Activated T-helper 9 cell treated with anti-CD3 and anti-CD28 coated beads, Interleukin-2, amount 50 U/mL, for 16 hours (primary cell): Measurements from ENCODE around the gene MKX.

ENCODE experiments used
- DNase-seq: peaks from one replicate; pipeline ENCODE4 v3.0.0-alpha.2; 2020; ENCODE audit warnings: low read depth

MKX gene

DNA sequence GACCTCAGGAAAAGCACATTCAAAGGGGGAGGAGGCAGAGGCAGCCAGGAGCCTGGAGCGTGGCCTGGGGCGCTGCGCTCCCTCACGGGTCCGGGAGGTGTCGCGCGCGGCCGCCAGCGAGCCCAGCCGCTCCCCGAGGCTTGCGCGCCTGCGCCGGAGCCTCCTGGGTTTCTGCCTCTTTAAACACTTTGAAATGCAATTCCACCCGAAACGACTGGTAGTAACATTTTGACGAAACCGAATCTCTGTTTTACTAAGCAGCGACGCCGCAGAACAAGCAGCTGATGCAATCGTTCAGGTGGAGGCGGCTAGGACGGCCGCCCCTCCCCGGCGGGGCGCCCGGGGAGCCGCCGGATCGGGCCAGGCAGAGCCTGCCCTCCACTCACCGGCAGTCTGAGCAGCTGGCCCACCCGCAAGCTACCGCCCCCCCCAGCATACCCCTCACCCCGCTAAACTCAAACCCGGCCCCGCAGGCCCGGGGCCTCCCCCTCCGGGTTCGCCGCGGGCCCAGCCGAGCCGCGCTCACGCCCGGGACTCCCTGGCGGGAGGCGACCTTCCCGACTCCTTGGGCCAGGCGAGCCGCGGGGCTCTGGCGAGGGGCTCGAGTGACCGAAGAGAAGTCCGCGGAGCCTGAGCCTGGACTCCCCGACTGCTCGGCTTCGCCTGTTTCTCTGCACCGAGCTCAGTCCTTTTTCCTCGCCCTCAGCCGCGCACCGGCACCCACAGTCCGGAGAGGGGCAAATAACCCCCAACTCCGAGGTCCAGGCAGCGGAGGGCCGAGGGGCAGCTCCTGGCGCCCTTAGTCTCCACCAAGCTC lies 3.2 kb downstream of the MKX start:
- peak; percentile 84 for DNase-seq

GRCh38 chr10:27741173-27742091 lies 4.2 kb downstream of the MKX start:
- DNase-seq = no peak

DNA sequence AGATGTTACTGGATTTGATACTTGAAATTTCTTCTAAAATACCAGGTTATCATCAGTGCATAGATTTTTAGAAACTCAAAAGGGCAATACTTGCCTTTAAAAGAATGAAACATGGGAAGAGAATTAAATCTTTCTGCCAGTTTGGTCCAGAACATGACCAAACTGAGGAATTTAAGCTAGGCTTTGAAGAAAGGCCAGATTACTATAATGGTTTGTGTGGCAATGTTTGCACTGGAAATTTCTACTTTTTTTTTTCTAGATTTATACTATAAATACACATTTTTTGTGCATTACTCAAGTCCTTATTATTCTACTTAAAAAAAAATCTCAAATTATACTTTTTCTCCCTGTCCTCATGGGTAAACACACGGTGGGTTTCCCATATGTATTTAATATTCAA lies 9.2 kb downstream of the MKX start:
- DNase-seq = no peak

DNA sequence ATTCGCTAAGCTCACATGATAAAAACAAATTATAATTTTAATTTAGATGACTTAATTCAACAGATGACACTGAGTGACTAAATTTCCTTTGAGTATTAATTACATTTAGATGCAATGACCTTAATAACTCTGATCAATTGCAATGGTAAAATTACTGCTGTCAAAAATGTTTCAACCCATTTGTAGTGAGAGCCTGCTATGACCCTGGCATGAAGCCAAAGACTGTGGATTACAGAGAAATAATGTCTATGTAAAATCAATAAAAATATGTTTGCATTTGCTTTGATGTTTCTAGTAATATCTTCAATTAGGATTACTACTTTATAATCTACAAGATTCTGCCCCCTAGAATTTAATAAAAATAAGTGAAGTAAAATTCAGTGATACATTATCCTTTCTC lies 15.6 kb downstream of the MKX start:
- DNase-seq = no peak

DNA sequence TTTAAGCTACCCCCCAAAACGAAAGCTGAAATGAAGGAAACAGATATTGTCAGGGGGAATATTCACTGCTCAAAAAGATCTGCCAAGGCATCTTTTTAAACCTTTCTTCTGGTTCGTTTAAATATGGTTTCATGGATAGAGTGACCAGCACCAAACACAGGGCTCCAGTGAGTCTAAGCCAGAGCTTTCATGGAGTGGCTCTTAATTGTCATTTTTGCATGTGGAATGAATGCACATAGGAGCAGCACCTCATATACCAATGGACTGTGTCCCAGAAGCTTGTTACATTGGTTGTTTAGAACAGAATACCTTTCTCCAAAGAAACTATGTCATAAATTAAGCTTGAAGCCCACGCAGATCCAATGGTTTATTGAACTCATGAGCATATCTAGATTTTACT lies 17.3 kb downstream of the MKX start:
- DNase-seq = no peak

DNA sequence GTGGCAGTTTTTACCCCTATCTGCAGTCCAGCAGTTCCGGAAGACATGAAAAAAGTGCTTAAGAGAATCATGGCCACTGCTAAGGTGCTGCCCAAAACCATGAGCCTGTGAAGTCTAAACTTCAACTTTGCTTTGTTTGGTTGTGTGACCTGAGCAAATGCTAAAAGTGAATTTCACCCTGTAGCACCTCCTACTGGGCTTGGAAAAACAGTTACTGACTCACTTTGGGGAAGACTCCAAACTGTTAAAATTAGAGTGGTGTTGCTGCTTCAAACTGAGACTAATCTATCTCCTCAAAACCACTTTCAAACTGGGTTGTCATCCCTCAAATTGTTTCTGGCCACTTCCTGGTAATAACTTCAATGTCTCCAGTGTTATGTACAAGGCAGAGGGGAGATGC lies 21.3 kb downstream of the MKX start:
- no peak for DNase-seq

DNA sequence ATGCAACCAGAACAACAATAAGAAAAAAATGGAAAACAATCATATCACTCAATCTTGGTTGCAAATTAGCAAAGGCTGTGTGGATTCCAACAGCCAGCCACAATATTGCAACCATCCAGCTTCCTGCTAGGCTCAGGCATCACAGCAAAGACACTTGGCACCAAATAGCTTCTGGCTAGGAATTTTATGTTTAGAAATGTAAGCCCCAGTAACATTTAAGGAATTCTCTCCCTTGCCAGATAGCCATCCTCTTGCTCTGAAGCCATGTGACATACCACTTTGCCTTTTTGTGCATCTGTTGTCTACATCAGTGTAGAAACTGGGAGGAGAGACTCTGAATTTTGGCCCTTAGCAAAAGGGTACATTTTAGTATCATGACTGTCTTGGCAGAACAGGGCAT lies 22.2 kb downstream of the MKX start:
- no peak for DNase-seq

DNA sequence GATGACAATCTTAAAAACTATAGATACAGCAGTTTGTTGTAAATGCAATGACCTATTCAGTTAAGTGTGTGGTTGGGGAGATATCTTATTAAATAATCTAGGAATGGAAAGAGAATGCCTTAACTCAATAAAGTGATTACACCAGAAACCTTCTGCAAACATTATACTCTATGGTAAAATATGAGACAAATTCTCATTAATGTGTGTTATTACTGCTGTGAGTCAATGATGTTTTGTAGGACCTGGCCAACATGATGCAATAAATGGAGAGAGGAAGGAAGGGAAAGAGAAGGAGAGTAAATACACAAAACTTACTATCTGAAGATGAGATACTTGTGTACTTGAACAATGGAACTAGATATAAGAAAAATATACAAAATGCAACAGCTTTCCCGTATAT lies 25.1 kb downstream of the MKX start:
- DNase-seq = no peak

- no peak for DNase-seq
Observed at GRCh38 chr10:27719052-27719451, 26.6 kb downstream of the MKX start.

- no peak for DNase-seq
Observed at GRCh38 chr10:27717861-27718260, 27.8 kb downstream of the MKX start.

DNA sequence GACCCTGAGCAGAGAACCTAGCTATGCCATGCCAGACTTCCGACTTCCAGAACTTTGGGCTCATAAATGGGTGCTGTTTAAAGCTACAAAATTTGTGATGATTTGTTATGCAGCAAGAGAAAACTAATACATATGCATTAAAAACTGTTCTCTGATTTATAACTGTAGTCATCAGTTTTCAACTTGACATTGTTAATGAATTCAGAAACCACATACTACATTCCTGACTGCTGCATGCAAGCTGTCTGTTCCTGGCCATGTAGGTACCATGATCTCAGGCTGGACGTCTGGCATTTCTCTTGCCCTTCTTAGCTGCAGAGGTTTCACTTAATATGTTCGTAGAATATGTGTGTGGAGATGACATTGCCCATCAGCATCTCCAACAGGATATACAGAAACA lies 28.4 kb downstream of the MKX start:
- no peak for DNase-seq

DNA sequence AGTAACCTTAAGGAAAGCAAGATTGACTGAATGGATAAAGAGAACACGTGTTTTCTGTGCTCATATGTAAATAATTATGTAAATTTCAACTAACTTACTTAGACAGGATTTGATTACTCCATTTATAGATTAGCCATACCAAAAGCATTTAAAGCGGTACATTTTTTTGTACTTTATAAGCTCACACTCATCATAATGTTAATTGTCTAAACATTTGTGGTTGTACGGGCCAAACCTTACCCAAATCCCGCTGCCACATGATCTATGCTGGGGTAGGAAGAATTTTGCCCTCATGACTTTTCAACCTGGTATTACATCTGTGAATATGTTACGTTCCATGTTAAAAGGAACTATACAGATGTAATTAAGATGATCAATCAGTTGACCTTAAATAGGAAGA lies 29.1 kb downstream of the MKX start:
- DNase-seq = no peak

GRCh38 chr10:27715505-27715904 lies 30.1 kb downstream of the MKX start:
- DNase-seq = no peak

DNA sequence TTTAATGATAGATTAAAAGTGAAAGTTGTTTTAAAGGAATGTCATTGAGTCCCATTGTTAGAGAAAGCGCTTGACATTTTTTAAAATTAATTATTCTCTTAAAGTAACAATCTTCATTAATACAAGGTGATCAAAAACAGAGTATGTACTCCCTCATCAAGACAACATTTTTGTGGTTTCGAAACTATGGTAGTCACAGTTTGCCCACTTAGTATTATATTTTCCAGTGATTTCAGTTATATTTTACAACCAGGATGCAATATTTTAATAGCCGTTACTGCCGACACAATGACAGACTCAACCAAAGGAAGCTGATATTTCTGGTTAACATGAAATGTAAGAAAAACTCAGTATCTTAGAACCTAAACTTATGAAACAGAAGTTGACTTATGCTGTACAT lies 31.3 kb downstream of the MKX start:
- DNase-seq = no peak

DNA sequence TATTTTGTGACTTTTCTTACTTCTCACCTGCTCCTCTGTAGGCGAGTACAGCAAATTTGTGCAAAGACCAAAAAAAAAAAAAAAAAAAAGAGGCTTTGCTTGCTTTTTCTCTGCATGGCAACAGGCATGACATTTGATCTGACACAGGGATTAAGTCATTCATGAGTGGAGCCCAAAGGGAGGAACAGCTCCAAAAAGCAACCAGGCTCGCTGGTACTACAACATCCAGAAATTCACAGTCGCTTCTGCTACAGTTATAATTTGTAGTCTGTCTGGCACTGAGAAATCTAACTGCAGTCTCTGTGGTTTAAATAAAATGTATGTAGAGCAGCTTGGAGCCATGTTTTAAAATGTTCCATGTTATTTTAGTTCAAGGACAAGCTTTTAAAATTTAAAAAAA lies 31.7 kb downstream of the MKX start:
- DNase-seq = no peak

- DNase-seq = no peak
Observed at GRCh38 chr10:27710014-27710413, 35.6 kb downstream of the MKX start.

GRCh38 chr10:27709304-27709703 lies 36.3 kb downstream of the MKX start:
- DNase-seq = no peak

DNA sequence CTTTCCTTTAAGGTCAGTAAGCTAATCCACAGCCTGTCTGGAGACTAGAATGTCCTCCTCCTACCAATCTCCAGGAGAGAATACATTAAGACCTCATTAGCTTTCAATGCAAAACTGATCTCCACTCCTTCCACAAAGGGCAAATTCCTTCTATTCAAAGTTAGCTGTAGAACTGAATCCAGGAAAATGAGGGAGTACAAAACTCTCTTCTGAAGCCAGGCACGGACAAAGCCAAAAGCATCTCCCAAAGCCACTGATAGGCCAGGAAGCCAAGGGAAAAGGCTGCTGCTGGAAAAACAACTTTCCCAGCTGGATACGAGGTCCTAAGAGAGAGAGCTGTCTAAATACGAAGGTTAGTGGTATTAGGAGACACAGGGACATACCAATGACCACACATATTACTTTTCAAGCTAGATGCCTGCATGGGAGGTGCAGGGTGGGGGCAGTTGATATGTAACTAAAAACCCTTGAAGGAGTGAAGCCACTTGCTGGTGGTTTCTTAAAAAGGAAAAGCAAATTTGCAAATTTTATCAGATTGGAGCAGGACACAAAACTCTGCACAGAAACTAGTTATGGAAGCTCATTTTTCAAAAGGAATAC lies 43.6 kb downstream of the MKX start:
- no peak for DNase-seq

GRCh38 chr10:27699776-27700175 lies 45.8 kb downstream of the MKX start:
- no peak for DNase-seq

GRCh38 chr10:27698961-27699360 lies 46.7 kb downstream of the MKX start:
- DNase-seq = no peak

DNA sequence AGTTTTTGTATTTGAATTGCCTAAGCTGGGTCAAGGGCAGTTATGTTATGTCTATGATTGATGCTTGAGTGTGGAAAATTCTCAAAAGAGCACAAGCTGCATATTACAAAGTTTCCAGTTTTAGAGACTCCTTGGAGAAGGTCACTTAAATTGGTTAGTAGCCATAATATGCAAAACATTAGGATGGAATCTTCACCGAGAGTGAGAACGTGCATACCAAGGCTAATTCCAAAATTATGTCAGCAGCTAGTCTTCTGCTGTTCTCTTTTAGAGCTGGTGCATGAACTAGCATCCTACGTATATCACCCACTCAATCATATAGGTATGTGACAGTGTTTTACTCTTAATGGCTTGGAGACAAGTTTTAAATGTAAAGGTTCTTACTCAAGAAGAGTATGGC lies 49.2 kb downstream of the MKX start:
- no peak for DNase-seq

DNA sequence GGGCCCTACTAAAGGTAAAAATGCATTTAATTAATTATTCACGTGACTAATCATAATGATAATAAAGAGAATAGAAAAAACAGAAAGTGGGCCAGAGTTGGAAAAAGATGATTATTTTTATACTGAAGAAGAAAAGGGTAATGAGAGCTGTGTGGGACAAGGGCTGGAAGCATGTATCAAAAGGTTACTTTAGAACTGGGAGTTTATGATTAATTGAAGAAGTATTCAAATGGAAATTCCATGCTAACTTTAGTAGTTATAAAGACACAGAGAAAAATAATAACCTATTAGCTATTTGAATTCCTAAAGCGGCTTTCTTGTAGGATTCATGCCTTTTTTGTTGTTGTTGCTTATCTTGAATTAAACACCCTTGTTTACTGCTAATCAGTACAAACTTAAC lies 49.9 kb downstream of the MKX start:
- DNase-seq = no peak

DNA sequence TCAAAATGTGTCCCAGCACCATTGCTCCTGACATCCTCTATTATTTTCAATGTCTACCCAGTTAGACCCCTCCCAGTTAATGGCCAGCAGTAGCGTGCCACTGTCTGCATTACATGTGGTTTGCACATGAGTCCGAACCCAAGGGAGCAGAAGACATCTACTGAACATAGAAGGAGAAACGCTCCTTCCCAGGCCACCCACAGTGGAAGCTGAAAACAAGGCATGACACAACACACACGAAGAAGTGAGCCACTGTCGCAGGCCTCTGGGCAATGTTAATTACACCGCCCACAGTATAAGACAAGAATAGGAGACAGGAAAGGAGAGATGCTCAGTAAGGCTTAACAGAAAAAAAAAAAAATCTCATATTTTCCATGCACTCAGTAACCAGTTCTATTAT lies 50.5 kb downstream of the MKX start:
- DNase-seq = no peak
